HG02588 (cell line): Measurements from ENCODE around the gene CHRNA4.
"Not testable (repeated sequence)": the region's sequence is repeated elsewhere in the genome, so short reads cannot be mapped to it uniquely, and the experiment has no call there.

Source experiments
- ATAC-seq: cut with Tn5 transposase; IDR thresholded peaks from one replicate; pipeline ENCODE4 v1.9.1; 2021; ENCODE audit warnings: mild to moderate bottlenecking, moderate library complexity; ENCODE audit not compliant: unreplicated experiment

The CHRNA4 gene

GRCh38 chr20:63350597-63351325 is 10.4 kb downstream of the CHRNA4 start:
- no peak for ATAC-seq

- no peak for ATAC-seq
These were observed 11.0 kb downstream of the CHRNA4 start for GRCh38 chr20:63350196-63350595.

- no peak for ATAC-seq
These were observed 11.6 kb downstream of the CHRNA4 start for GRCh38 chr20:63349516-63349895.

- no peak for ATAC-seq
These were observed 12.2 kb downstream of the CHRNA4 start for GRCh38 chr20:63348828-63349515.

- ATAC-seq: no peak
These were observed 13.0 kb downstream of the CHRNA4 start for GRCh38 chr20:63347950-63348827.

GRCh38 chr20:63347081-63347741 is 13.9 kb downstream of the CHRNA4 start:
- ATAC-seq: no peak

- no peak for ATAC-seq
These were observed 14.7 kb downstream of the CHRNA4 start for GRCh38 chr20:63346131-63347080.

GRCh38 chr20:63345328-63346100 is 15.6 kb downstream of the CHRNA4 start:
- no peak for ATAC-seq

GRCh38 chr20:63344616-63345327 is 16.4 kb downstream of the CHRNA4 start:
- no peak for ATAC-seq

- no peak for ATAC-seq
These were observed 17.4 kb downstream of the CHRNA4 start for GRCh38 chr20:63343460-63344445.

- ATAC-seq: no peak
These were observed 18.3 kb downstream of the CHRNA4 start for GRCh38 chr20:63342561-63343459.

GRCh38 chr20:63340158-63340688 is 20.9 kb downstream of the CHRNA4 start:
- not testable (repeated sequence) for ATAC-seq

- not testable (repeated sequence) for ATAC-seq
These were observed 21.7 kb downstream of the CHRNA4 start for GRCh38 chr20:63339154-63340094.

GRCh38 chr20:63337786-63338420 is 23.2 kb downstream of the CHRNA4 start:
- no peak for ATAC-seq
